Activated CD4-positive, alpha-beta T cell treated with anti-CD3 and anti-CD28 coated beads for 48 hours (primary cell): ENCODE measurements around the gene HOXD4.

Source experiments
- DNase-seq: peaks from one replicate; pipeline ENCODE4 v3.0.0-alpha.2; 2020

Gene HOXD4

GRCh38 chr2:176193048-176193447 lies 41.7 kb downstream of the HOXD4 start:
- no peak for DNase-seq

- DNase-seq, result no peak
Observed at GRCh38 chr2:176199902-176200301, 48.6 kb downstream of the HOXD4 start.

GRCh38 chr2:176200971-176201370 lies 49.6 kb downstream of the HOXD4 start:
- DNase-seq, result no peak

- no peak for DNase-seq
Observed at GRCh38 chr2:176202491-176202890, 51.1 kb downstream of the HOXD4 start.
